Parathyroid adenoma (tissue), 2 donors: Measurements from ENCODE around the gene RIOK1.
"Not testable (repeated sequence)": the region's sequence is repeated elsewhere in the genome, so short reads cannot be mapped to it uniquely, and the experiment has no call there.

Experiments used
- H2AFZ ChIP-seq: fragments of 300-600 bp; sonication (generic); one replicate; pipeline ENCODE4 v1.7.0; 2017; ENCODE audit warnings: antibody characterized with exemption, mild to moderate bottlenecking
- H3K27ac ChIP-seq: fragments of 300-600 bp; sonication (generic); one replicate; pipeline ENCODE4 v1.7.0; 2017
- H3K27me3 ChIP-seq: fragments of 300-600 bp; sonication (generic); one replicate; pipeline ENCODE4 v1.7.0; 2017; ENCODE audit warnings: low read length; ENCODE audit not compliant: control insufficient read depth, insufficient read depth
- H3K36me3 ChIP-seq: fragments of 300-600 bp; sonication (generic); one replicate; pipeline ENCODE4 v1.7.0; 2017; ENCODE audit warnings: low read length; ENCODE audit not compliant: control insufficient read depth, insufficient read depth
- H3K4me1 ChIP-seq: fragments of 300-600 bp; sonication (generic); one replicate; pipeline ENCODE4 v1.7.0; 2017; ENCODE audit warnings: control low read depth
- H3K4me2 ChIP-seq: fragments of 300-600 bp; sonication (generic); one replicate; pipeline ENCODE4 v1.7.0; 2017; ENCODE audit warnings: low read length
- H3K4me3 ChIP-seq: fragments of 300-600 bp; sonication (generic); one replicate; pipeline ENCODE4 v1.7.0; 2017; ENCODE audit warnings: low read depth, low read length
- H3K79me2 ChIP-seq: fragments of 300-600 bp; sonication (generic); one replicate; pipeline ENCODE4 v1.7.0; 2017; ENCODE audit warnings: control low read depth
- H3K9ac ChIP-seq: fragments of 300-600 bp; sonication (generic); one replicate; pipeline ENCODE4 v1.7.0; 2017; ENCODE audit warnings: mild to moderate bottlenecking
- H3K9me3 ChIP-seq: fragments of 300-600 bp; sonication (generic); one replicate; pipeline ENCODE4 v1.7.0; 2017; ENCODE audit warnings: low read length; ENCODE audit not compliant: control insufficient read depth
- CTCF ChIP-seq: fragments of 300-600 bp; sonication (generic); IDR thresholded peaks from one replicate; pipeline ENCODE4 v1.7.0; 2017; ENCODE audit warnings: antibody characterized with exemption, mild to moderate bottlenecking
- donor health status: primary hyperparathyroidism.

The RIOK1 gene

GRCh38 chr6:7350591-7350990 is 39.0 kb upstream of the RIOK1 start:
- H2AFZ ChIP-seq, H3K9me3 ChIP-seq, H3K27ac ChIP-seq, H3K4me1 ChIP-seq, H3K27me3 ChIP-seq, H3K4me2 ChIP-seq, H3K9ac ChIP-seq, H3K79me2 ChIP-seq, H3K4me3 ChIP-seq, H3K36me3 ChIP-seq: not testable (repeated sequence)

- H3K27ac ChIP-seq, H3K4me2 ChIP-seq, H3K4me3 ChIP-seq, H3K27me3 ChIP-seq, H2AFZ ChIP-seq, H3K79me2 ChIP-seq, H3K9ac ChIP-seq, H3K9me3 ChIP-seq, H3K36me3 ChIP-seq, H3K4me1 ChIP-seq: not testable (repeated sequence)
These were observed 37.7 kb upstream of the RIOK1 start for GRCh38 chr6:7351916-7352315.

GRCh38 chr6:7367408-7367807 is 22.2 kb upstream of the RIOK1 start:
- H3K27ac ChIP-seq: no peak overlapping the region
- H3K4me3 ChIP-seq: no peak overlapping the region
- no peaks in the 10 kb centered on the region for H3K4me1 ChIP-seq
- no peak overlapping the region for H3K4me2 ChIP-seq
- no peak overlapping the region for H3K9ac ChIP-seq
- no peak overlapping the region for H2AFZ ChIP-seq
- H3K9me3 ChIP-seq: no peaks in the 10 kb centered on the region
- TF ChIP-seq CTCF: no peak
- no peaks in the 10 kb centered on the region for H3K27me3 ChIP-seq
- H3K36me3 ChIP-seq: no peaks in the 10 kb centered on the region
- no peaks in the 10 kb centered on the region for H3K79me2 ChIP-seq

- H3K4me2 ChIP-seq: no peak overlapping the region
- H2AFZ ChIP-seq: no peak overlapping the region
- H3K9me3 ChIP-seq: no peaks in the 10 kb centered on the region
- no peaks in the 10 kb centered on the region for H3K27me3 ChIP-seq
- no peaks in the 10 kb centered on the region for H3K79me2 ChIP-seq
- H3K9ac ChIP-seq: no peak overlapping the region
- no peak for TF ChIP-seq CTCF
- no peak overlapping the region for H3K4me3 ChIP-seq
- H3K36me3 ChIP-seq: no peaks in the 10 kb centered on the region
- no peaks in the 10 kb centered on the region for H3K4me1 ChIP-seq
- H3K27ac ChIP-seq: no peak overlapping the region
These were observed 15.9 kb upstream of the RIOK1 start for GRCh38 chr6:7373739-7374138.

GRCh38 chr6:7377961-7378360 is 11.6 kb upstream of the RIOK1 start:
- H3K4me2 ChIP-seq: no peak overlapping the region
- no peaks in the 10 kb centered on the region for H3K36me3 ChIP-seq
- H3K27me3 ChIP-seq: no peaks in the 10 kb centered on the region
- no peak overlapping the region for H3K9ac ChIP-seq
- no peaks in the 10 kb centered on the region for H3K4me1 ChIP-seq
- H3K79me2 ChIP-seq: no peaks in the 10 kb centered on the region
- H3K9me3 ChIP-seq: no peaks in the 10 kb centered on the region
- H2AFZ ChIP-seq: no peak overlapping the region
- no peak for TF ChIP-seq CTCF
- H3K27ac ChIP-seq: no peak overlapping the region
- no peak overlapping the region for H3K4me3 ChIP-seq

- TF ChIP-seq CTCF: no peak
These were observed 10.9 kb upstream of the RIOK1 start for GRCh38 chr6:7378740-7379139.

More at GRCh38 chr6:7378740-7379139, 10.9 kb upstream of the RIOK1 start:
- Histone ChIP-seq H3K27ac (no peak overlapping the region), H3K9me3 (no peaks in the 10 kb centered on the region), H2AFZ (no peak overlapping the region), H3K36me3 (no peaks in the 10 kb centered on the region), H3K4me3 (no peak overlapping the region), H3K27me3 (no peaks in the 10 kb centered on the region), H3K9ac (no peak overlapping the region), H3K4me2 (no peak overlapping the region), H3K4me1 (no peaks in the 10 kb centered on the region), H3K79me2 (no peaks in the 10 kb centered on the region)
